Effector CD8-positive, alpha-beta T cell (primary cell): ENCODE results near the gene CIPC.

Source experiments
- DNase-seq: peaks from one replicate; lab custom pipeline; 2025; lab: John Stamatoyannopoulos, UW

CIPC gene

GRCh38 chr14:77125281-77125801 is 27.3 kb downstream of the CIPC start:
- no peak for DNase-seq

GRCh38 chr14:77125823-77126325 is 27.8 kb downstream of the CIPC start:
- DNase-seq = no peak

GRCh38 chr14:77126461-77126990 is 28.5 kb downstream of the CIPC start:
- DNase-seq = no peak

GRCh38 chr14:77128414-77128891 is 30.4 kb downstream of the CIPC start:
- no peak for DNase-seq

GRCh38 chr14:77130386-77130785 is 32.3 kb downstream of the CIPC start:
- no peak for DNase-seq

GRCh38 chr14:77131206-77131605 is 33.1 kb downstream of the CIPC start:
- no peak for DNase-seq

- DNase-seq = no peak
Measured at GRCh38 chr14:77131871-77132486, 33.9 kb downstream of the CIPC start.

GRCh38 chr14:77133720-77134338 is 35.8 kb downstream of the CIPC start:
- no peak for DNase-seq

GRCh38 chr14:77139022-77139421 is 41.0 kb downstream of the CIPC start:
- no peak for DNase-seq

- no peak for DNase-seq
Measured at GRCh38 chr14:77139540-77140358, 41.7 kb downstream of the CIPC start.

- no peak for DNase-seq
Measured at GRCh38 chr14:77140359-77141213, 42.5 kb downstream of the CIPC start.

- DNase-seq = no peak
Measured at GRCh38 chr14:77141214-77142004, 43.4 kb downstream of the CIPC start, which contains the start of gene ZDHHC22. ZDHHC22 (minus strand) TSS chr14:77141791; CDS start chr14:77139738, 2,053 bp downstream.

- no peak for DNase-seq
Measured at GRCh38 chr14:77142005-77142800, 44.1 kb downstream of the CIPC start.

- no peak for DNase-seq
Measured at GRCh38 chr14:77143071-77143470, 45.0 kb downstream of the CIPC start.

GRCh38 chr14:77144412-77145115 is 46.5 kb downstream of the CIPC start:
- no peak for DNase-seq

GRCh38 chr14:77145975-77146740 is 48.1 kb downstream of the CIPC start:
- no peak for DNase-seq

- no peak for DNase-seq
Measured at GRCh38 chr14:77148510-77149231, 50.6 kb downstream of the CIPC start.
